ENCODE data around the gene FAM181B.

Gene FAM181B

GRCh38 chr11:82680252-82680651 lies 53.4 kb downstream of the FAM181B start:
- no peak for DNase-seq

All from central memory CD4-positive, alpha-beta T cell (primary cell).